Endothelial cell (in vitro differentiated cells): Measurements from ENCODE around the gene CBX2. TPM values are rescaled to one million over a fixed set of nuclear protein-coding genes. Genes with fewer than 3 reads are reported as not detected.

Experiments
- DNase-seq: peaks from one replicate; pipeline ENCODE4 v3.0.0; 2021; ENCODE audit warnings: low spot score
- H3K27ac Mint-ChIP-seq: one replicate; pipeline ENCODE4 v1.8.0; 2021; ENCODE audit warnings: mixed read lengths, inconsistent platforms; ENCODE audit not compliant: unreplicated experiment
- H3K27me3 Mint-ChIP-seq: one replicate; pipeline ENCODE4 v1.8.0; 2021; ENCODE audit warnings: mild to moderate bottlenecking, moderate library complexity, mixed read lengths, inconsistent platforms; ENCODE audit not compliant: unreplicated experiment
- H3K36me3 Mint-ChIP-seq: one replicate; pipeline ENCODE4 v1.8.0; 2021; ENCODE audit warnings: mild to moderate bottlenecking, low read depth, mixed read lengths, inconsistent platforms; ENCODE audit not compliant: unreplicated experiment
- H3K4me1 Mint-ChIP-seq: one replicate; pipeline ENCODE4 v1.8.0; 2021; ENCODE audit warnings: mild to moderate bottlenecking, mixed read lengths, inconsistent platforms; ENCODE audit not compliant: unreplicated experiment
- H3K4me3 Mint-ChIP-seq: one replicate; pipeline ENCODE4 v1.8.0; 2021; ENCODE audit warnings: mild to moderate bottlenecking, mixed read lengths, inconsistent platforms; ENCODE audit not compliant: unreplicated experiment
- H3K9me3 Mint-ChIP-seq: one replicate; pipeline ENCODE4 v1.8.0; 2021; ENCODE audit warnings: mixed read lengths, inconsistent platforms; ENCODE audit not compliant: unreplicated experiment
- total RNA-seq: library from RNA; stranded (reverse); fragmentation: NEBNext Ultra II Directional; extraction: Animal tissue kit (Norgen Biotek cat#: 25700); gene quantifications from one replicate; pipeline ENCODE4 v1.2.1, GENCODE V29; 2021; ENCODE audit not compliant: unreplicated experiment
- TF ChIP-seq, protein P1 (sequence below): fragments of 200-600 bp; sonication (generic); IDR thresholded peaks from one replicate; pipeline ENCODE4 v1.5.0; 2021; ENCODE audit warnings: antibody characterized with exemption; ENCODE audit not compliant: unreplicated experiment

CBX2 gene
- total RNA-seq, 1 donor from 2014 or later = 50.0 TPM

DNA sequence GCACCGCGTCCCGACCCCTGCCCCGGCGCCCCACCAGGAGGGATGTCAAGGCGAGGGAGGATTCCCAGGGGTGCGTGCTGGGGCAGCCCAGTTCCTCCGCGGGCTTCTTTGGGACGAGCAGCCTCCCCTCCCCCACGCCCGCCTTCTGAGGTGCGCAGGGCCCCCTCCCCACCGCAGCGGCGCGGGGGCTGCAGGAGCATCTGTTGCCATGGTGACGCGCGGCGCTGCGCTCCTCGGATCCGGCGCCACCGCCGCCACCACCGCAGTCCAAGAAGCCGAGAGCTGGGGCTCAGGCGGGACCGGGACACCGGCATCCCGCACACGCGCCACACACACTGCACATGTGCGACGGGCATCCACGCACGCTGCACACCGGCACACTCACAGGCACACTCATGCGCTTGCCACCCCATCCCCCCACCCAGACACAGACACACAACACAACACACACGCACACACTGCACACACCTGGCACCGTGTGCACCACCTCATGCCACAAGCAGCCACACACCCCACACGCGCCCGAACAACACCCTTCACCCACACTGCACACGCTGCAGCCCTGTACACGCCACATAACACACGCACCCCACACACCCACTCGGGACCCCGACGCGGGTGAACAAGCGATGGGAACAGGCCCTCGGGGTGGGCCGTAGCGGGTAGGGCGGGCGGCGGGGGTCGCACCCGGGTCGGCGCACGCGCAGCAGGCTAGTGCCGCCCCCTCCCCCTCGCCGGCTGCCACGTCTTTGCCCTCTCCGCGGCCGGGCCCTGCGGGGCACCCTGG lies 30.2 kb upstream of the CBX2 start:
- TF ChIP-seq, protein P1, sequence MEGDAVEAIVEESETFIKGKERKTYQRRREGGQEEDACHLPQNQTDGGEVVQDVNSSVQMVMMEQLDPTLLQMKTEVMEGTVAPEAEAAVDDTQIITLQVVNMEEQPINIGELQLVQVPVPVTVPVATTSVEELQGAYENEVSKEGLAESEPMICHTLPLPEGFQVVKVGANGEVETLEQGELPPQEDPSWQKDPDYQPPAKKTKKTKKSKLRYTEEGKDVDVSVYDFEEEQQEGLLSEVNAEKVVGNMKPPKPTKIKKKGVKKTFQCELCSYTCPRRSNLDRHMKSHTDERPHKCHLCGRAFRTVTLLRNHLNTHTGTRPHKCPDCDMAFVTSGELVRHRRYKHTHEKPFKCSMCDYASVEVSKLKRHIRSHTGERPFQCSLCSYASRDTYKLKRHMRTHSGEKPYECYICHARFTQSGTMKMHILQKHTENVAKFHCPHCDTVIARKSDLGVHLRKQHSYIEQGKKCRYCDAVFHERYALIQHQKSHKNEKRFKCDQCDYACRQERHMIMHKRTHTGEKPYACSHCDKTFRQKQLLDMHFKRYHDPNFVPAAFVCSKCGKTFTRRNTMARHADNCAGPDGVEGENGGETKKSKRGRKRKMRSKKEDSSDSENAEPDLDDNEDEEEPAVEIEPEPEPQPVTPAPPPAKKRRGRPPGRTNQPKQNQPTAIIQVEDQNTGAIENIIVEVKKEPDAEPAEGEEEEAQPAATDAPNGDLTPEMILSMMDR = no peak
- no peaks in the 10 kb centered on the region for H3K9me3 Mint-ChIP-seq
- no peak for DNase-seq
- peak overlapping the region; percentile 56 for H3K4me3 Mint-ChIP-seq
- no peak overlapping the region for H3K27ac Mint-ChIP-seq
- peaks cover 6% of the 10 kb centered on the region for H3K4me1 Mint-ChIP-seq
- H3K27me3 Mint-ChIP-seq = peaks cover 16% of the 10 kb centered on the region
- no peaks in the 10 kb centered on the region for H3K36me3 Mint-ChIP-seq

DNA sequence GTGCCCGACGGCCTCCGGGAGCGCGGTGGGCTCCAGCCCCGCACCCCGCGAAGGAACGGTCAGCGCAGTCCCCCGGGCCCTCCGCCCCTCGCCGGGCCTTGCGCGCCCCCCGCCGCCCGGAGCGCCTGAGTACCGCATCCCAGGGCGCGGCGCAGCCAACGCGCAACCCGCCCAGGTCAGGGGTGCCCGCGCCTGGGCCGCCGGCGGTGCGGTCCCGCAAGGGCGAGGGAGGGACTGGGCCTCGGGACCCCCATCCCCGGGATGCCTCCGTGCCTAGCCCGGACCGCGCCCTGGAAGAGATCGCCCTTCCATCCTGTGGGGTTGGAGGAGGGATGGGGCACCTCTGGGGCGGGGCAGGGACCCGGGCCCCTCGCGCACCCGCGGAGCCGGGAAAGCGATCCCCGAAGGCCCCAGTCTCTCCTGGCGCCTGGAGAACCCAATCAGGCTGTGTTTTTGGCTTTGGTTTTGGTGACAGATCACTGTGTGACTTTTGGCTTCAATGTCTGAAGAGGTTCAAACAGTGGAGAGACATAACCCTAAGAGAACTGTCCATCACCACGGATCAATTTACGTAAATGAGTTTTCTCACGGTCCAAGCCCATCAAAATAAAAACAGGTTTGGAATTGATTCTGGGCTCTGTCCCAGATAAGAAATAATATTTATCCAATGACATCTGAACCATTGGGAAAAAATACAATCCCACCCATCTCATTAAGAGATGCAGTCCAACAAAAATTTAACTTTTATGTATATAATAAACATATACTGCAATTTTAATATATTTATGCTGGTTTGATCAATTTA lies 29.5 kb upstream of the CBX2 start:
- H3K9me3 Mint-ChIP-seq = no peaks in the 10 kb centered on the region
- H3K36me3 Mint-ChIP-seq = no peaks in the 10 kb centered on the region
- TF ChIP-seq, protein P1 = no peak
- no peak overlapping the region for H3K4me3 Mint-ChIP-seq
- DNase-seq = no peak
- peaks cover 6% of the 10 kb centered on the region for H3K4me1 Mint-ChIP-seq
- no peak overlapping the region for H3K27ac Mint-ChIP-seq
- H3K27me3 Mint-ChIP-seq = peaks cover 13% of the 10 kb centered on the region

DNA sequence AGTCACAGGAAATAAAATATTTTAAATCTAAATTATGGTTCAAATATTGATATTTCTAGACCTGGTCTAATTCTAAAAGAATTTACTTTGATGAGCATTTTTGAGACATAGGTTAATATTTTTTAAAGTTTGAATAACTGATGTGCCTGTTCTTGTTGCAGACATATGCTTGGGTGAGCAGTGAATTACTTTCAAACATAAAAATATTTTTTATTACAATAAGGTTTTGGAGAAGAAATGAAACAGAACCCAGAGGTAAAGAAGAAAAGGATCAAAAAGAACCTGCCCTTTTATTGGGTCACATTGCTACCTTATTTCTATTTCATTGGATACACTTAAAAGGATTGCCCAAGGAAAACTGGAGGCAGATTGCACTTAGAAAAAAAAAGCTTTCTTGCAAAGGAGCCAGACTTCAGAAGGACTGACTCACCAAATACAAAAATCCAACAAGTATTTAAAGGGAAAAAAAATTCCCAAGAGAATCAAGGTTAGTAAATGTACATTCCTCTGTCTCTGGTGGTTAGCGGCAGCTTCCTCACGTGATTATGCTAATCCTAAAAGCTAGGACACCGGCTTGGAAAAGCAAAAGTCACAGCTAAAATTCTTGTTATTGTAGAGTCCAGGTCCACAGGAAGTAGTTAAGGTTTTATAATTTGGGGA lies 28.7 kb upstream of the CBX2 start:
- Mint-ChIP-seq H3K27ac (no peak overlapping the region), H3K27me3 (peaks cover 13% of the 10 kb centered on the region), H3K4me3 (no peak overlapping the region), H3K9me3 (no peaks in the 10 kb centered on the region), H3K4me1 (peaks cover 6% of the 10 kb centered on the region), H3K36me3 (no peaks in the 10 kb centered on the region)
- TF ChIP-seq, protein P1 = no peak
- DNase-seq = no peak

DNA sequence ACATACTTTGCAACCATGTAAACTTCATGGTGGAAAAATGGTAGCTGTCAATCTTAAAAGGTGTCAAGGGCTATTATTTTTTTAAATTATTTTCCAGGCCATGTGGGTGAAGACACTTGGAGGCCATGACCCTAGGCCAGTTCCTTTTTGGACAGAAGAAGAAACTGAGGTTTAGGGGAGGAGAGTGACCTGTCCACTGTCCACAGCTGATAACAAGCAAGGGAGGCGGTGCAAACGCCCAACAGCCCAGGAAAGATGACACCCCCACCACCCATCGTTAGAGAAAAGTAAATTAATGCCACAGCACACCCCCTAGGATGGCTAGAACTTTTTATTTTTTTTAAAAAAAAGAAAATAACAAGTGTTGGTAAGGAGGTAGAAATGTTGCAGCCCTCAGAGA lies 28.0 kb upstream of the CBX2 start:
- H3K36me3 Mint-ChIP-seq = no peaks in the 10 kb centered on the region
- H3K9me3 Mint-ChIP-seq = no peaks in the 10 kb centered on the region
- no peak overlapping the region for H3K27ac Mint-ChIP-seq
- no peak for DNase-seq
- TF ChIP-seq, protein P1 = no peak
- no peak overlapping the region for H3K4me3 Mint-ChIP-seq
- H3K27me3 Mint-ChIP-seq = peaks cover 13% of the 10 kb centered on the region
- peaks cover 6% of the 10 kb centered on the region for H3K4me1 Mint-ChIP-seq
